HG03460 (cell line): ENCODE measurements around the gene DPH1.
A peak's percentile ranks its signal among the peaks of the same experiment; 100 is the strongest.

Source experiments
- ATAC-seq: cut with Tn5 transposase; IDR thresholded peaks from one replicate; pipeline ENCODE4 v1.9.1; 2021; ENCODE audit not compliant: unreplicated experiment

Gene DPH1

GRCh38 chr17:2049333-2050299 is 19.7 kb downstream of the DPH1 start:
- ATAC-seq, result peak; percentile 55

GRCh38 chr17:2050300-2051060 is 20.5 kb downstream of the DPH1 start:
- ATAC-seq, result peak; percentile 6

GRCh38 chr17:2051061-2051932 is 21.3 kb downstream of the DPH1 start:
- ATAC-seq, result no peak

DNA sequence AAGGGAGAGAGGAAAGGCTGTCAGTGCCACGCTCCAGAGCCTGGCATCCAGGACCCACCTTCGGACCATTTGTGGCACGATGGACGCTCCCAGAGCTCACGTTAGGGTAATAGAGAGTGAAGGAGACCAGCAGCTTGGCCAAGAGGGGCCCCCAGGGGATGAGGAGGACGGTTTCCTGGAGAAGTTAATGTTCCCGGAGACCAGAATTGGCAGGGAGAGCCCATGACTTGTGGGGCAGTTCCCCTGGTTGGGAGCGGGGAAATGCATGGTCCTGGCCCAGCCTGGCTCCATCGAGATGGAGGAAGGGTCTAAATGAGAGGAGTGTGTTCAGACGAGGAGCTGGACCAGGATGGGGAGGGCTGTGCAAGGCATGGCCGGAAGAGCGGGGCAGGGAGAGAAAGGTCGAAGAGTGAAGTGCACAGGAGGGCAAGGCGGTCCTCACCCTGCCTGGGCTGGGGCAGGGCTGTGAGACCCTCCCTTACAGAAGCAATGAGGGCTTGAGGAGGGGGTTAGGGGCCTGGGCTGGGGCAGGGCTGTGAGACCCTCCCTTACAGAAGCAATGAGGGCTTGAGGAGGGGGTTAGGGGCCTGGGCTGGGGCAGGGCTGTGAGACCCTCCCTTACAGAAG is 22.1 kb downstream of the DPH1 start:
- ATAC-seq, result no peak

- no peak for ATAC-seq
These were observed 23.7 kb downstream of the DPH1 start for GRCh38 chr17:2053380-2054261.

DNA sequence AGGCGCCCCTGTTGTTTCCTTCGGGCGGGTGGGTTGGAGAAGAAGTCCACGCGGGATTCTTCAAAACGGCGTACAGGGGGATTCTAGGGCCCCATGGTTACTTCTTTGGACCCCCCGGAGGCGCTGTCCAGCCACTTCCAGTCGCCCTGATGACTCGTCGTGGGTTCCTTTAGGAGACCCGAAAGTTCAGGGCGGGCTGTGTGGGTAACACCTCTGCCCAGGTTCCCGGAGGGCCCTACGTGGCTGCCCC is 24.2 kb downstream of the DPH1 start:
- no peak for ATAC-seq

GRCh38 chr17:2054512-2055291 is 24.7 kb downstream of the DPH1 start, which contains the start of gene HIC1:
Gene HIC1, plus strand, starts transcription at chr17:2055103. Its CDS starts 1,588 bp downstream, at chr17:2056691.
- ATAC-seq, result no peak

DNA sequence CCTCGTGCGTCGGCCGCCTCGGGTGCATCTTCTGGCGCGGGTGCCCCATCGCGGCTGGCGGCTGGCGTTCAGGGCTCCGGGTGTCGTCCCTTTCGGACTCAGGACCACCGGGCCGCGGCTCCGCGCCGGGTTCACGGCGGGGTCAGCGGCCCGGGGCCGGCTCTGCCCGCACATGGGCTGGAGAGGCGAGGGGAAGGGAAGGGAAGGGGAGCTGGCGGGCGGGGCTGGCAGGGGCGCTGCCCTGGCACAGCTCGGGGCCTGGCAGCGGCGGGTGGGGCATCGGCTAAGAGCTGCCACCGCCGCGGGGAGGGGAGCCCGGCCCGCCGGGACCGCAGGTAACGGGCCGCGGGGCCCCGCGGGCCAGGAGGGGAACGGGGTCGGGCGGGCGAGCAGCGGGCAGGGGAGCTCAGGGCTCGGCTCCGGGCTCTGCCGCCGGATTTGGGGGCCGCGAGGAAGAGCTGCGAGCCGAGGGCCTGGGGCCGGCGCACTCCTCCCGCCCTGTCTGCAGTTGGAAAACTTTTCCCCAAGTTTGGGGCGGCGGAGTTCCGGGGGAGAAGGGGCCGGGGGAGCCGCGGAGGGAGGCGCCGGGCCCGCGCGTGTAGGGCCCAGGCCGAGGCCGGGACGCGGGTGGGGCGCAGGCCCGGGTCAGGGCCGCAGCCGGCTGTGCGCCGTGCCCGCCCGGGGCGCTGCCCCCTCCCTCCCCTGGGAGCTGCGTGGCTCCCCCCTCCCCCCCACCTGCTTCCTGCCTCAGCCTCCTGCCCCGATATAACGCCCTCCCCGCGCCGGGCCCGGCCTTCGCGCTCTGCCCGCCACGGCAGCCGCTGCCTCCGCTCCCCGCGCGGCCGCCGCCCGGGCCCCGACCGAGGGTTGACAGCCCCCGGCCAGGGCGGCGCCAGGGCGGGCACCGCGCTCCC is 25.6 kb downstream of the DPH1 start:
- ATAC-seq, result no peak

GRCh38 chr17:2056206-2057174 is 26.5 kb downstream of the DPH1 start:
- no peak for ATAC-seq

- ATAC-seq, result no peak
These were observed 27.3 kb downstream of the DPH1 start for GRCh38 chr17:2057175-2057759.

GRCh38 chr17:2057760-2058585 is 28.0 kb downstream of the DPH1 start:
- no peak for ATAC-seq

- ATAC-seq, result no peak
These were observed 28.9 kb downstream of the DPH1 start for GRCh38 chr17:2058586-2059546.

- ATAC-seq, result no peak
These were observed 29.8 kb downstream of the DPH1 start for GRCh38 chr17:2059547-2060384.

DNA sequence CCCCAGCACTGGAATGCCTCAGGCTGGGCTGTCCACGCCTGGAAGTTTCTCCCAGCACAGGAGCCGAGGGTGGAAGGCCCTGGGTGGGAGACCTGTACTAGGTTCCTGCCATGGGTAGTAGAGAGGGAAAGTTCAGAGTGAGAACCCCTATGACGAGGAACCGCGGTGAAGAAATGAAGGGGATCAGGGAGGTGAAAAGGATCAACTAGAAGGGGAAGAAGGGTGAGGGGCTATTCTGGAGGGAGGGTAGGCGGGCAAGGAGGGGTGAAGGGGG is 30.4 kb downstream of the DPH1 start:
- ATAC-seq, result no peak
